Gastrocnemius medialis (tissue), 4 donors: Measurements from ENCODE around the gene COL20A1.

Source experiments
- POLR2A ChIP-seq, 2 donors: fragments of 450-650 bp; IDR thresholded peaks; one replicate each; pipeline ENCODE4 v1.6.1; 2017; ENCODE audit warnings: antibody characterized with exemption in 2 of 2, mild to moderate bottlenecking in 2 of 2, moderate library complexity in 2 of 2
- TF ChIP-seq, protein P1 (sequence below), 5 experiments: fragments of 450-650 bp in 3 of 5; fragments of 200-600 bp in 2 of 5; sonication (generic) in 2 of 5; IDR thresholded peaks in 4 of 5; conservative IDR thresholded peaks in 1 of 5; 1 replicate in 4 of 5; 2 replicates in 1 of 5; pipeline ENCODE4 v1.5.1; 2016 to 2019; ENCODE audit warnings: antibody characterized with exemption in 5 of 5, mild to moderate bottlenecking in 3 of 5, moderate library complexity in 3 of 5

DNA sequence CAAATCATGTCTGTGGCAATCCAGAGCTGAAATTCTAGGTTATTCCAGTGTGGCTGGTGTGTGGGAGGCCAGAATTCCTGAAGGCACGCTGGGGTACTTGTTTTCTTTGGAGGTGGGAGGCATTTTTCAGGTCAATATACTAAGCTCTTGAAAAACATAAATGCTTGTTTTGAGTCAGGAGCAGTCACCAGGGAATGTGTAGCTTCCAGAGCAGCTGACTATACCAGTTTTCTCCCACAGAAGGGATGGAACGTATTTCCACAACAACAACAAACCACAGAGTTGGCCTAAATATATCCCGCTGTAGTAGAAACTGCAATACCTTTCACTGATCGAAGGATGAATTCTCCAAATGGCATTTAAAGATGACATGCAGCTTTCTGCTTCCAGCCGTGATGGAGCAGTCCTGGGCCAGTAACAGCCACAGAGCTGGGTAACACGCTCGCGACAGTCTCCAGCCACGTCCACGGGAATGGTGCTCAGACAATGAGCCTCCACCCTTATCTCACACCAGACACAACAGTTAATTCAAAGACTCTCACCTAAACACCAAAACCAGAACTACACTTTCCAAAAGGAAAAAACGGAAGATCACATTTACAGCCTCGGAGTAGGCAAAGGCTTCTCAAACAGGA is 44.9 kb downstream of the COL20A1 start:
- TF ChIP-seq, protein P1, sequence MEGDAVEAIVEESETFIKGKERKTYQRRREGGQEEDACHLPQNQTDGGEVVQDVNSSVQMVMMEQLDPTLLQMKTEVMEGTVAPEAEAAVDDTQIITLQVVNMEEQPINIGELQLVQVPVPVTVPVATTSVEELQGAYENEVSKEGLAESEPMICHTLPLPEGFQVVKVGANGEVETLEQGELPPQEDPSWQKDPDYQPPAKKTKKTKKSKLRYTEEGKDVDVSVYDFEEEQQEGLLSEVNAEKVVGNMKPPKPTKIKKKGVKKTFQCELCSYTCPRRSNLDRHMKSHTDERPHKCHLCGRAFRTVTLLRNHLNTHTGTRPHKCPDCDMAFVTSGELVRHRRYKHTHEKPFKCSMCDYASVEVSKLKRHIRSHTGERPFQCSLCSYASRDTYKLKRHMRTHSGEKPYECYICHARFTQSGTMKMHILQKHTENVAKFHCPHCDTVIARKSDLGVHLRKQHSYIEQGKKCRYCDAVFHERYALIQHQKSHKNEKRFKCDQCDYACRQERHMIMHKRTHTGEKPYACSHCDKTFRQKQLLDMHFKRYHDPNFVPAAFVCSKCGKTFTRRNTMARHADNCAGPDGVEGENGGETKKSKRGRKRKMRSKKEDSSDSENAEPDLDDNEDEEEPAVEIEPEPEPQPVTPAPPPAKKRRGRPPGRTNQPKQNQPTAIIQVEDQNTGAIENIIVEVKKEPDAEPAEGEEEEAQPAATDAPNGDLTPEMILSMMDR (IDR thresholded peaks at IDR 0.05 in 4 of 5, conservative IDR thresholded peaks at IDR 0.05 in 1 of 5): no peak
- TF ChIP-seq POLR2A (IDR thresholded peaks at IDR 0.05): no peak
